ENCODE results near the gene FBXL15. TPM values are rescaled to one million over a fixed set of nuclear protein-coding genes. Genes with fewer than 3 reads are reported as not detected.
A peak's percentile ranks its signal among the peaks of the same experiment; 100 is the strongest.

The FBXL15 gene
- total RNA-seq, 1 donor from 2014 or later, result 16.5 TPM

DNA sequence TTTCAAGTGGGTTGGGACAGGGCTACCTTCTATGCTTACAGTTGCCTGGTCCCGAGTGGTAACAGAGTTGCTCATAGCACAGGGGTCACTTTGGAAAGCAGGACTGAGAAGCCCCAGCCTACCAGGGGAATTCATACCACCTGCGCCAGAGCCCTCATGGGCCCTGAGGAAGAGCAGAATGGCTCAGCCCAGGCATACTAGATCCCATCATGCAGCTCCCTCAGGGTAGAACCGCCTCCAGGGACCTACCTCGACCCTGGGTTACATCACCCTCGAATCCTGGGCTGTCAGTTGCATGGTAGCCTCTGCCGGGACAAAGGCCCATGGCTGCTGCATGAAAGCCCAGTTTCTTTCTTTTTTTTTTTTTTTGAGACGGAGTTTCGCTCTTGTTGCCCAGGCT lies 8.8 kb downstream of the FBXL15 start:
- intact Hi-C loops (cut with DNase I), result no loop called here
- TF ChIP-seq, protein P1, sequence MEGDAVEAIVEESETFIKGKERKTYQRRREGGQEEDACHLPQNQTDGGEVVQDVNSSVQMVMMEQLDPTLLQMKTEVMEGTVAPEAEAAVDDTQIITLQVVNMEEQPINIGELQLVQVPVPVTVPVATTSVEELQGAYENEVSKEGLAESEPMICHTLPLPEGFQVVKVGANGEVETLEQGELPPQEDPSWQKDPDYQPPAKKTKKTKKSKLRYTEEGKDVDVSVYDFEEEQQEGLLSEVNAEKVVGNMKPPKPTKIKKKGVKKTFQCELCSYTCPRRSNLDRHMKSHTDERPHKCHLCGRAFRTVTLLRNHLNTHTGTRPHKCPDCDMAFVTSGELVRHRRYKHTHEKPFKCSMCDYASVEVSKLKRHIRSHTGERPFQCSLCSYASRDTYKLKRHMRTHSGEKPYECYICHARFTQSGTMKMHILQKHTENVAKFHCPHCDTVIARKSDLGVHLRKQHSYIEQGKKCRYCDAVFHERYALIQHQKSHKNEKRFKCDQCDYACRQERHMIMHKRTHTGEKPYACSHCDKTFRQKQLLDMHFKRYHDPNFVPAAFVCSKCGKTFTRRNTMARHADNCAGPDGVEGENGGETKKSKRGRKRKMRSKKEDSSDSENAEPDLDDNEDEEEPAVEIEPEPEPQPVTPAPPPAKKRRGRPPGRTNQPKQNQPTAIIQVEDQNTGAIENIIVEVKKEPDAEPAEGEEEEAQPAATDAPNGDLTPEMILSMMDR (IDR thresholded peaks at IDR 0.05), result no peak
- H3K4me1 ChIP-seq, result peaks cover 6 to 10% of the 10 kb centered on the region in 2 donors

DNA sequence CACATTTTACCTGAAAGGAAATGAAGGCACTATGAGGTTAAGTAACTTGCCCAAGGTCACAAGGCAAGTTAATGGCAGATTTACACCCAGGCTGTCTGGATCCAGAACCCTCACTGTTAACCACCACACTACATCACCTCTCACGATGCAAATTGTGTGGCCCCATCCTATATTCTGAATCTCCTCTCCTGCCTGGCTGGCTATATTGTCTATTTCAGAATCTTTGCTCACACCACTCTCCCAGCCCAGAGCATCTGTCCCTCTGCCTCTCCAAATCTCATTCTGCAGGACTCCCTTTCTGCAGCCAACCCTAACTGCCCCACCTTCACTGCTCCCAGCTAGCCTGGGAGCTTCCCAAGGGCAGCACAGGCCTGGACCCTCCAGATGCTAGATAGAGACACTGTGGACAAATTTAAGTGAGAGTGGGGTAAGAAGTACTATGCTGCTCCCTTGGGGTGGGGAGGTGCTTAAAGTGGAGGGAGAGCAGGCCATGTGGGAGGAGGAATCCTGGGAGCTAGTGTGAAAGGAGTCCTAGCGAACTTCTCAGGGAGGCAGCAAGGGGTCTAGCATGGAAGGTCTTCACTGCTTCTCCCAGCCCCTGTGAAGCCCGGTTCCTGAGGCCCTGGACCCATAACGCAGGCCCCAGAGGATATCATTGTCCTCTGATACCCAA lies 11.0 kb downstream of the FBXL15 start:
- DNase-seq (ENCODE audit: low spot score in 2 of 2), result no peak
- Histone ChIP-seq H3K27me3 (no peaks in the 10 kb centered on the region), H3K4me1 (peaks cover 8 to 14% of the 10 kb centered on the region in 2 donors), H3K9me3 (no peaks in the 10 kb centered on the region), H3K27ac (peak overlapping the region; percentile 79), H3K4me3 (peak overlapping the region; percentile 92 to 98), H3K36me3 (no peaks in the 10 kb centered on the region)
- TF ChIP-seq, protein P1 (IDR thresholded peaks at IDR 0.05), result no peak
- intact Hi-C loops (cut with DNase I), result loop anchor here (1.0 kb wide), 4 partner anchors 10 to 279 kb away; partner anchors contain the start of genes ACTR1A and NOLC1

More for the DNA sequence above, 8.8 kb downstream of the FBXL15 start:
- Histone ChIP-seq H3K4me3 (no peak overlapping the region), H3K9me3 (no peaks in the 10 kb centered on the region), H3K36me3 (peaks cover 2 to 5% of the 10 kb centered on the region in 2 donors), H3K27ac (no peak overlapping the region), H3K27me3 (no peaks in the 10 kb centered on the region)
- no peak for DNase-seq (ENCODE audit: low spot score in 2 of 2)

DNA sequence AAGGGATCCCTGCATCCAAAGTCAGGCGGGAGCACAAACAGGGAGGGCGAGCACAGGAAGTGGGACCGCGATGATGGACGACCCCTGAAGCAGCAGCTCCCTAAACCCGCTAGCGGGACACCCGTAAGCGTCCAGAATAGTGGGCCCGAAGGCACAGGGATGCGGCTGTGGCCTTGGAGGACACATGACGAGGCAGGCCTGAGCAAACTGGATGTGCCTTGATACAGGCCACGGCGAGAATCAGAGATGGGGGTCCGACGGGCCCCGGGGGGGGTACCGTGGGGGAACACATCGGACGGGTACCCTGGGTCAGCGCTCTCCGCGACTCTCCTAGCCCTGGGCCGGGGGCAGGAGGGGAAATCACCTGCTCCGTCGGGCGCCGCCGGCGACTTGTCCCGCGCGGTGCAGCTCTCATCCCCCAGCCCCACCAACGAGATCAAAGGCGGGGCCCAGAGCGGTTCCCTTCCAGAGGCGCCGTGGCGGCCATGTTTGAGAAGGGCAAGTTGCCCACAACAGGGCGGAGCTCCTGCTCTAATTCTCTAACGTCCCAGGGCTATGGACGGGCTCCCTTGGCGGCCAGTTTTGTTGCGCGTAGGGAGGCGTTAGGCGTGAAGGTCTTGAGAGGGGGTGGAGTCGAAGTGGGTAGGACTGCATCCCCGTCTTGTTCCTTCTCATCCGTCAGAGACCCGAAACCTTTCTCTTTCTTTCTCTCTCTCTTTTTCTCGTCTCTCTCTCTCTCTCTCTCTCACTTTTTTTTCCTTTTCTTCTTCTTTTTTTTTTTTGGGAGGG lies 11.7 kb downstream of the FBXL15 start, which contains the start of gene CUEDC2:
Gene CUEDC2, minus strand, starts transcription at position 413 of the 789 bp plus-strand sequence. CDS start 7,386 bp downstream, outside the sequence.
- intact Hi-C loops (cut with DNase I), result loop anchor here (1.0 kb wide), 4 partner anchors 11 to 280 kb away; partner anchors contain the start of genes ACTR1A and NOLC1
- H3K27ac ChIP-seq, result peak within 1 kb of the TSS; percentile 79
- DNase-seq (ENCODE audit: low spot score in 2 of 2), result peak; percentile 84 to 98

DNA sequence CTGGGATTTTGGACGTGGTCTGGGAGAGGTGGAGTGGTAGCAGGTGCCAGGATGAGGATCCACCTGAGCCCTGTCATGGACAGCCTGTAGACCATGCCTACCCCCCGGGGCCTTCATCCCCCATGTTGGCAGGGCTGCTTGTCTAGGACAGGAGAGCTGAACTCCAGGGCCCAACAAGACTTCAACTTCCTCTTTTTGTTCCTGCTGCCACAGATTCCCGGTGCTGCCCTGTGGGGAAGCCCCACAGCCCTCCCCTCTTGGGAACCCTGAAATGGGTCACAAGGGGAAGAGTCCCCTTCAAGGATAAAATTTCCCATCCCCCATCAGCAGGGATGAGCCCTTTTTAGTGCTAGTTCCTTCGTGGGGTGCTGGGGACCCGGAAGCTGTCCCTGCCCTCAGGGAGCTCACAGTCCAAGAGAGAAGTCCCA lies 13.0 kb downstream of the FBXL15 start:
- TF ChIP-seq, protein P1 (IDR thresholded peaks at IDR 0.05), result no peak
- Histone ChIP-seq H3K36me3 (no peaks in the 10 kb centered on the region), H3K27ac (no peak overlapping the region), H3K27me3 (no peaks in the 10 kb centered on the region), H3K4me1 (peaks cover 8 to 14% of the 10 kb centered on the region in 2 donors), H3K9me3 (no peaks in the 10 kb centered on the region), H3K4me3 (no peak overlapping the region)
- DNase-seq (ENCODE audit: low spot score in 2 of 2), result no peak
- intact Hi-C loops (cut with DNase I), result no loop called here

More for the DNA sequence above, 11.7 kb downstream of the FBXL15 start, which contains the start of gene CUEDC2:
- TF ChIP-seq, protein P1 (IDR thresholded peaks at IDR 0.05), result no peak
- Histone ChIP-seq H3K36me3 (no peaks in the 10 kb centered on the region), H3K27me3 (no peaks in the 10 kb centered on the region), H3K9me3 (no peaks in the 10 kb centered on the region), H3K4me1 (peaks cover 8 to 14% of the 10 kb centered on the region in 2 donors), H3K4me3 (peak within 1 kb of the TSS; percentile 92 to 98)

DNA sequence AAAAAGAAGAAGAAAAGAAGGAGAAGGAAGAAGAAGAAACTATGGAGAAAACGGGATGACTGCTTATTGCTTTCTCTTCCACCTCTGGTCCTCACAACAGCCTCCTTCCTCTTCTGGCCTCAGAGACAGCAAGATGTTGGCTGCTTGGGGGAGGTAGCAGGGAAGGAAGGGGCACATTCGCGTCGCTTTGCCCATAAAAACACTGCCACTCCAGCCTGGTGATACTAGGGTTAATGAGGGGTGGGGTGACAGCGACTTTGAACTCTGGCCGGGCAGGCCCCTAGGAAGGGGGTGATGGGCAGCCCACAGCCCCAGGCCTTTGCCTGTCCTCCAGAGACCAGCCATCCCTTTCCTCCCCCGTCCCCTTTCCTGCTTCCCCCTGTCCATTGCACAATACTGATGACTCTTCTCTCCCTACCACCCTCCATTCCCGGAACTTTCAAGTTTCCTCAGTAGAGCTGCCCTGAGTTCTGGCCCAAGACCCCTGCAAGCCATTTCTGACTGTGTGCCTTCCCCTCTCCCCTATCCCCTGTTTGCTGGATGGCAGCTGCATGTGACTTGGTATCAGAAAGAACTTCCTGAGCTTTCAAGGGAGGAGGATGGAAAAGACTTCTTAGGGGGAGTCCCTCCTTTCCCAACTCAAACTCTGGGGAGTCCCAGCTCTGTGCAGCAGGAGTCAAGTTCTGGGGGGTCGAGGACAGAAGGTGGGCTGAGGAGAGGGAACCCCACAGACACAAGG lies 13.9 kb downstream of the FBXL15 start:
- Histone ChIP-seq H3K4me3 (no peak overlapping the region), H3K36me3 (no peaks in the 10 kb centered on the region), H3K27me3 (no peaks in the 10 kb centered on the region), H3K9me3 (no peaks in the 10 kb centered on the region), H3K27ac (no peak overlapping the region), H3K4me1 (peaks cover 8 to 14% of the 10 kb centered on the region in 2 donors)
- intact Hi-C loops (cut with DNase I), result no loop called here
- no peak for DNase-seq (ENCODE audit: low spot score in 2 of 2)
- TF ChIP-seq, protein P1 (IDR thresholded peaks at IDR 0.05), result no peak

Data from ascending aorta (tissue), 2 donors.